ENCODE data around the gene NLK. TPM values are rescaled to one million over a fixed set of nuclear protein-coding genes. Genes with fewer than 3 reads are reported as not detected.
A peak's percentile ranks its signal among the peaks of the same experiment; 100 is the strongest.

Gene NLK
- total and polyA plus RNA-seq, 2 of the 13 experiments (the other 11 are each of a cell fraction or from before 2014, with no cell fraction given) = 13.4 to 14.6 TPM

DNA sequence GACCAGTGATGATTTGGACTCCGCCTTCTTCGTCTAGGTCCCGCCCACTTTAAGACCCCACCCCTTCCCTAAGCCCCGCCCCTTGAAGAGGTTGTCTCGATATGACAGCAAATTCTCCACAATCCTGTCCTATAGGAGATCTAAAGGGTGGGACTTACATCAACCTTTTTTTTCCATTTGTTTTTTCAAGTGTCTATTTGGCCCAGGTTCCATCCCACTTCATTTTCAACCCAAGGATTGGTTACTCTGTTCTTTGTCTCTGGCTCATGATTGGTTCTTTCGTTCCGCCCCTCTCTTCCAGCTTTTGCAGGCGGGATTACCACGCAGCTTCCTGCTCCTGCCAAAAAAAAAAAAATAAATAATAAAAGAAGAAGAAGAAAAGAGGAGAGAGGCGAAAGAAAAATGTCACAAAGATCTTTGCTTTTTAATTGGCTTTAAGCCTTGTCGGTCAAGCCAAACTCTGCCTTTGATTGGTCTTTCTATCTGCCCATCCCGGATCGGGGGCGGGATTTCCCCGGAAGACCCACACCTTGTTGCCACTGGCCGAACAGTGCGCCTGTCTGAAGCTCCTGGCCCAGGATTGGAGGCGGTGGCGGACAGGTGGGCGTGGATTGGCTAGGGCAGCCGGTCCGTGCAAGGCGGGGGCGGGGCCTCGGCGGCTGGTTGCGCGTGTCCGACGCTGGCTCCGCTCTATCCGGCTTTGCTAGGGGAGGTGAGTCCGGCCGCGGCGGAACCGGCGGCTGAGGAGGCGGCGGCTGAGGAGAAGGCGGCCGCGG, 1.2 kb upstream of the NLK start (continued):
- TF ChIP-seq CBFB (CRISPR knock-in tag; IDR thresholded peaks at IDR 0.05) (peak; percentile 31; the same call in 1 of the 2 replicates), KDM2A (CRISPR knock-in tag; IDR thresholded peaks at IDR 0.05; ENCODE audit: borderline replicate concordance, low read depth) (peak; percentile 59; the same call in 1 of the 2 replicates), RXRA (CRISPR knock-in tag; IDR thresholded peaks at IDR 0.05) (peak; percentile 42; the same call in 1 of the 2 replicates)
- TF ChIP-seq, protein P1, sequence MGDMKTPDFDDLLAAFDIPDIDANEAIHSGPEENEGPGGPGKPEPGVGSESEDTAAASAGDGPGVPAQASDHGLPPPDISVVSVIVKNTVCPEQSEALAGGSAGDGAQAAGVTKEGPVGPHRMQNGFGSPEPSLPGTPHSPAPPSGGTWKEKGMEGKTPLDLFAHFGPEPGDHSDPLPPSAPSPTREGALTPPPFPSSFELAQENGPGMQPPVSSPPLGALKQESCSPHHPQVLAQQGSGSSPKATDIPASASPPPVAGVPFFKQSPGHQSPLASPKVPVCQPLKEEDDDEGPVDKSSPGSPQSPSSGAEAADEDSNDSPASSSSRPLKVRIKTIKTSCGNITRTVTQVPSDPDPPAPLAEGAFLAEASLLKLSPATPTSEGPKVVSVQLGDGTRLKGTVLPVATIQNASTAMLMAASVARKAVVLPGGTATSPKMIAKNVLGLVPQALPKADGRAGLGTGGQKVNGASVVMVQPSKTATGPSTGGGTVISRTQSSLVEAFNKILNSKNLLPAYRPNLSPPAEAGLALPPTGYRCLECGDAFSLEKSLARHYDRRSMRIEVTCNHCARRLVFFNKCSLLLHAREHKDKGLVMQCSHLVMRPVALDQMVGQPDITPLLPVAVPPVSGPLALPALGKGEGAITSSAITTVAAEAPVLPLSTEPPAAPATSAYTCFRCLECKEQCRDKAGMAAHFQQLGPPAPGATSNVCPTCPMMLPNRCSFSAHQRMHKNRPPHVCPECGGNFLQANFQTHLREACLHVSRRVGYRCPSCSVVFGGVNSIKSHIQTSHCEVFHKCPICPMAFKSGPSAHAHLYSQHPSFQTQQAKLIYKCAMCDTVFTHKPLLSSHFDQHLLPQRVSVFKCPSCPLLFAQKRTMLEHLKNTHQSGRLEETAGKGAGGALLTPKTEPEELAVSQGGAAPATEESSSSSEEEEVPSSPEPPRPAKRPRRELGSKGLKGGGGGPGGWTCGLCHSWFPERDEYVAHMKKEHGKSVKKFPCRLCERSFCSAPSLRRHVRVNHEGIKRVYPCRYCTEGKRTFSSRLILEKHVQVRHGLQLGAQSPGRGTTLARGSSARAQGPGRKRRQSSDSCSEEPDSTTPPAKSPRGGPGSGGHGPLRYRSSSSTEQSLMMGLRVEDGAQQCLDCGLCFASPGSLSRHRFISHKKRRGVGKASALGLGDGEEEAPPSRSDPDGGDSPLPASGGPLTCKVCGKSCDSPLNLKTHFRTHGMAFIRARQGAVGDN (CRISPR knock-in tag; IDR thresholded peaks at IDR 0.05) = peak; percentile 51
- TF ChIP-seq, protein P2, sequence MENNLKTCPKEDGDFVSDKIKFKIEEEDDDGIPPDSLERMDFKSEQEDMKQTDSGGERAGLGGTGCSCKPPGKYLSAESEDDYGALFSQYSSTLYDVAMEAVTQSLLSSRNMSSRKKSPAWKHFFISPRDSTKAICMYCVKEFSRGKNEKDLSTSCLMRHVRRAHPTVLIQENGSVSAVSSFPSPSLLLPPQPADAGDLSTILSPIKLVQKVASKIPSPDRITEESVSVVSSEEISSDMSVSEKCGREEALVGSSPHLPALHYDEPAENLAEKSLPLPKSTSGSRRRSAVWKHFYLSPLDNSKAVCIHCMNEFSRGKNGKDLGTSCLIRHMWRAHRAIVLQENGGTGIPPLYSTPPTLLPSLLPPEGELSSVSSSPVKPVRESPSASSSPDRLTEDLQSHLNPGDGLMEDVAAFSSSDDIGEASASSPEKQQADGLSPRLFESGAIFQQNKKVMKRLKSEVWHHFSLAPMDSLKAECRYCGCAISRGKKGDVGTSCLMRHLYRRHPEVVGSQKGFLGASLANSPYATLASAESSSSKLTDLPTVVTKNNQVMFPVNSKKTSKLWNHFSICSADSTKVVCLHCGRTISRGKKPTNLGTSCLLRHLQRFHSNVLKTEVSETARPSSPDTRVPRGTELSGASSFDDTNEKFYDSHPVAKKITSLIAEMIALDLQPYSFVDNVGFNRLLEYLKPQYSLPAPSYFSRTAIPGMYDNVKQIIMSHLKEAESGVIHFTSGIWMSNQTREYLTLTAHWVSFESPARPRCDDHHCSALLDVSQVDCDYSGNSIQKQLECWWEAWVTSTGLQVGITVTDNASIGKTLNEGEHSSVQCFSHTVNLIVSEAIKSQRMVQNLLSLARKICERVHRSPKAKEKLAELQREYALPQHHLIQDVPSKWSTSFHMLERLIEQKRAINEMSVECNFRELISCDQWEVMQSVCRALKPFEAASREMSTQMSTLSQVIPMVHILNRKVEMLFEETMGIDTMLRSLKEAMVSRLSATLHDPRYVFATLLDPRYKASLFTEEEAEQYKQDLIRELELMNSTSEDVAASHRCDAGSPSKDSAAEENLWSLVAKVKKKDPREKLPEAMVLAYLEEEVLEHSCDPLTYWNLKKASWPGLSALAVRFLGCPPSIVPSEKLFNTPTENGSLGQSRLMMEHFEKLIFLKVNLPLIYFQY (CRISPR knock-in tag; IDR thresholded peaks at IDR 0.05; ENCODE audit: borderline replicate concordance) = 0 out of 2 replicates have a peak, but pooled peaks have one; percentile 23
